GM20000 (cell line): ENCODE results near the gene MT1G.
"Not testable (repeated sequence)": the region's sequence is repeated elsewhere in the genome, so short reads cannot be mapped to it uniquely, and the experiment has no call there.

Experiments
- DNase-seq: peaks from one replicate; pipeline ENCODE4 v3.0.0; 2012; ENCODE audit warnings: low spot score
- CTCF ChIP-seq: IDR thresholded peaks from 2 replicates; pipeline ENCODE4 v1.5.1; 2012; ENCODE audit warnings: mild to moderate bottlenecking, control low read depth; ENCODE audit errors: extremely low read depth, missing control alignments

Gene MT1G

GRCh38 chr16:56669840-56670619, 2.2 kb upstream of the MT1G start:
- TF ChIP-seq CTCF = no peak
- DNase-seq = no peak

- DNase-seq = no peak
- TF ChIP-seq CTCF = no peak
Measured at GRCh38 chr16:56669005-56669839, 1.4 kb upstream of the MT1G start, which contains the start of gene MT1H. Gene MT1H (plus strand): TSS chr16:56669814. CDS start chr16:56669885, 71 bp downstream.

- DNase-seq = not testable (repeated sequence)
Measured at GRCh38 chr16:56665286-56666261, 2.3 kb downstream of the MT1G start.

- no peak for DNase-seq
- no peak for TF ChIP-seq CTCF
Measured at GRCh38 chr16:56664506-56664905, 3.4 kb downstream of the MT1G start.

- no peak for DNase-seq
Measured at GRCh38 chr16:56662357-56663354, 5.2 kb downstream of the MT1G start.

GRCh38 chr16:56658327-56658875, 9.5 kb downstream of the MT1G start:
- TF ChIP-seq CTCF = no peak
- no peak for DNase-seq

More at GRCh38 chr16:56662357-56663354, 5.2 kb downstream of the MT1G start:
- no peak for TF ChIP-seq CTCF
